Dedifferentiated amniotic fluid mesenchymal stem cell (primary cell): ENCODE measurements around the gene LEF1.
"Not testable (repeated sequence)": the region's sequence is repeated elsewhere in the genome, so short reads cannot be mapped to it uniquely, and the experiment has no call there.

Experiments used
- DNase-seq: peaks from one replicate; pipeline ENCODE4 v3.0.0-alpha.2; 2016; ENCODE audit errors: extremely low spot score

LEF1 gene

DNA sequence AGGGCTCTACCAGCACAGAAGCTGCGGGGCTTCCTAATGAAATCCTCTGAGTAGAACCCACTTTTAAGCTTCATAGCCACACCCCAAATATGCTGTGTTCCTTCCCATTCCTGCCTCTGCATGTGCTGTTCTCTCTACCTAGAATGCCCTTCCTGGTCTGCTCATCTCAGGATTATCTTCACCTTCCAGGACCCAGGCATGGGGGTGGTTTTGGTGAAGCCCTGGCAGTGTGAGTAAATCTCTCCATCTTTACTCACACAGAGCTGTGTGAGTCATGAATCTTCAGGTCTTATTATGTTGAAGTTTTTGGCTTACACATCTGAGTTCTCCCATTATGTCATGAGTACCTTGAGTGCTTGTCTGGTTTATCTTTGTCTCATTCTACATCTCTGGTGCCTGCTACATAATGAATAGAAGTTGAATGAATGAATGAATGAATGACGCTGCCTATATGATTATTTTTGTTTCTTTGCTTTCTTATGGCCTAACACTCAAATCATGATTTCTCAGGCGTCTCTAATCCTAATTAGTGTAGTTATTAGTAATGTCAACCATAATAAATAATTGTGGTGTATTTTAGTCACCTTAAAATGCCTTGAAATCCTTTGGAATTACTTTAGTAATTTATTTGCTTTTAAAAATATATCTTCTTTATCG, 137.2 kb downstream of the LEF1 start:
- no peak for DNase-seq

DNA sequence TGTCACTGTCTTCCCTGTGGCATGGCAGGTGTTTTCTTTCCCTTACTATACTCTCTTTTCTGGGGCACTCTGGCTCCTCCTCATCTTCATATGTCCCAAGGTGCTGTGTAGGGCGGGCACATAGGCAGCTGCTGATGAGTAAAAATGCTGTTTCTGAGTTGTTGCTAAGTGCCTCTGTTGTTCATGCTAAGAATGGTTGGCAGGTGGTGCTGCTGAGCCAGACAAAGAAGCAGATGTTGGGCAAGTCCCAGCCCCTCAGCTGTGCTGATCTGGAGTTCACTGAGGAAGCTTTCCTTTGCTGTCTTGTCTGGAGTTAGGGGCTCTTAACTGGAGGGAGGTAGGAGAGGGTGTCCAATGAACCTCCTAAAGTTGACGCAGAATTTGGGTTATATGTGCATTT, 138.4 kb downstream of the LEF1 start:
- DNase-seq: peak; percentile 43

- DNase-seq: no peak
Measured at GRCh38 chr4:108029731-108030130, 139.0 kb downstream of the LEF1 start.

DNA sequence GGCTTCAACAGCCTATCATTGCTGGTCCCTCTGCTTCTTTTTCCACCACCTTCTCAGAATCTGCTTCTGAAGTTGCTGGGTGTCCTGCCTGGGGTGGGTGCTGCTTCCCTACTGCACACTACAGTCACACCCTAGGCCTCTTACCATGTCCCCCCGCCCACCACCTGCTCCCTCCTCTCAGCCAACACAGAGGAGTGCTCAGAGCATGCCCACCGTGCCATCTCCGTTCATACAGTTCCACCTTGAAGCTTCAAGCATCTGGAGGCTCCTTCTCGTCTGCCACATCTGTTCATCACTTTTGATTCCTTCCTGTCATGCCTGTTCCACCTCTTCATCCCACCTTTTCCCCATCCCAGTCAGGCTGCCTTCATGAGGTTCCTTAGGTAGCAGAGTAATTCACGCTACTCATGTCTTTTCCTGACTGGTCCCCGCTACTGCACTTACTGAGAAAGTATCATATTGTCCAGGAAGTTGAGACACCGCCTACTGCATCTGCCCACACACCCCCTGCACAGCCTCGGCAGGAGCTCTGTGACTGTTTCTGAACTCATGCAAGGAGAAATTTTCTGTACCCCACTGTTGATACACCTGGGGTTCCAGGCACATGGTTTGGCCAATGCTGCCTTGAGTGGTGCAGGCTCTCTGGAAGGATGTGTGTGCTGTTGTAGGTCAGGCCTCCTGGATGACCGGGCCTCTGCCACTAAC, 139.6 kb downstream of the LEF1 start:
- DNase-seq: no peak

DNA sequence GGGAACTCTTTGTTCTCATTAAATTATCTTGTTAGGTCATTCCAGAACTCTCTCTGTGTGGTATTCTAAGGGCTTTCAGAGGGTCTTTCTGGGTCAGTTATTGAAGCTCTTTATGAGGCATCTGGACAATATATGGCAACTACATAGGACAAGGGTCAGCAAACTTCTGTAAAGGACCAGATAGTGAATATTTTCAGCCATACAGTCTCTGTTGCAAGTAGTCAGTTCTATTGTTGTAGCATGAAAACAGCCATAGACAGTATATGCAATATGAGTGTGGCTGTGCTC, 143.9 kb downstream of the LEF1 start:
- no peak for DNase-seq

GRCh38 chr4:108024085-108024877, 144.5 kb downstream of the LEF1 start:
- DNase-seq: no peak

DNA sequence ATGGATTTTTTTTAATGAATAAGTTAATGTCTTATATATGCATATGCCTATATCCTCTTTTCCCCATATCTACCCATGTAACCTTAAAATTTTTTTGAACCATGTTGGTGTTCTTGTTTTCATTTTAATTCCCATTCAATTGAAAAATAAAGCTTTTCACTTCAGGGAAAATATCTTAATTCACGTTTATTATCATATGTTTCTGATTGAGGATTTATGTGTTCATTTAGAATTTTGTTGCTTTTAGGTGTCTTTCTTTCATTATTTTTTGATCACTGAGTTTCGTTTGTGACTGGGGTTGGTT, 149.9 kb downstream of the LEF1 start:
- no peak for DNase-seq

GRCh38 chr4:108018040-108018883, 150.5 kb downstream of the LEF1 start:
- peak; percentile 86 for DNase-seq

GRCh38 chr4:108013955-108014354, 154.8 kb downstream of the LEF1 start:
- no peak for DNase-seq

GRCh38 chr4:108013327-108013726, 155.4 kb downstream of the LEF1 start:
- DNase-seq: no peak

DNA sequence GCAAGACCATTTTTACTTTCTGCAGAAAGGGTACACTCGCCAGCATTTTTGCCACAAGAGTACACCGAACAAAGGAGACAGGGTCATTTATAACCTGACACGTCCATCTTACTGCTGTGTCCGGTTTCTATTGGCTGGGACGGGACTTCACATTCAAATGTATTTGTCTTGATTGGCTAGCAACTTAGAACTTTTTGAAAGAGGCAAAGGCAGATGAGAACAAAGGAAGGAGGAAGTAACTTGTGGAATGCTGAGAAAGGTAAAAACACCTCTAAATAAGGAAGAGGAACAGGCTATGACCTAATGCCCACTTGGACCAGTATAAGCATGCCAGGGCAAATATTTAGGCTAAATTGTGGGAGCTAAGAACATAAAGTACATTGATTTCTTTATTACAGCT, 156.3 kb downstream of the LEF1 start:
- DNase-seq: not testable (repeated sequence)

DNA sequence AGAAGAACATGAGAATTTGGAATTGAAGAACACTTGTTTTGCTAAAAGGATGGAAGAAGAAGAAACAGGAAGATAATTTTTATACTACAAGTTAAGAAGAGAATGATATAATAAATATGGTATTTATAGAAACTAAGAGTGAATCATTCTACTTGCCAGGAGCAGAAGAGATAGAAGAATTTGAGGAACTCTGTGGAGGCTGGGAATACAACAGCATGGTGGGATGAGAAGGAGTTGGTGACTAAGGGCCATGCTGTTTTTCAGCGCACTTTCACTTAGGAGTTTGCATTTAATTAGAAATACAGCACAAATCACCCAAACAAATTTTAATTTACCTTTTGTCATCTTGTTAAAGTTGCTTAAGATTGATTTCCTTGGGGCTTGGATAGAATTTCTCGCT, 158.6 kb downstream of the LEF1 start:
- peak; percentile 53 for DNase-seq

- DNase-seq: peak; percentile 46
Measured at GRCh38 chr4:108008721-108009120, 160.0 kb downstream of the LEF1 start.

GRCh38 chr4:108007984-108008383, 160.7 kb downstream of the LEF1 start:
- no peak for DNase-seq

DNA sequence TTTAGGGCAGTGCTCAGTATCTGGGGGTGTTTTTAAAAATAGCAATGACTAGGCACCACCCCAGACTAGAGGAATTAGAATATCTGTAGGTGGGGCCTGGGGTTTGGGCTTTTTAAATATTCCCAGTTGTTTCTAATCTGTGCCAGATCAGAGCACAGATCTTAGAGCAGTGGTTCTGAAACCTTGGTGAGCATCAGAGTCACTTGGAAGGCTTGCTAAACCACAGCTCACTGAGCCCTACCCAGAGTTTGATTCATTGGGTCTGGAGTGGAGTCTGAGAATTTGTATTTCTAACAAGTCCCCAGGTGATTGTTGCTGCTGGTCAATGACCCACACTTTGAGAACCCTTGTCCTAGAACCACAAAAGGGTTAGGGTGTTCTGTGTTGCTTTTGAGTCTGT, 162.4 kb downstream of the LEF1 start:
- no peak for DNase-seq

- no peak for DNase-seq
Measured at GRCh38 chr4:108005807-108006206, 162.9 kb downstream of the LEF1 start.

DNA sequence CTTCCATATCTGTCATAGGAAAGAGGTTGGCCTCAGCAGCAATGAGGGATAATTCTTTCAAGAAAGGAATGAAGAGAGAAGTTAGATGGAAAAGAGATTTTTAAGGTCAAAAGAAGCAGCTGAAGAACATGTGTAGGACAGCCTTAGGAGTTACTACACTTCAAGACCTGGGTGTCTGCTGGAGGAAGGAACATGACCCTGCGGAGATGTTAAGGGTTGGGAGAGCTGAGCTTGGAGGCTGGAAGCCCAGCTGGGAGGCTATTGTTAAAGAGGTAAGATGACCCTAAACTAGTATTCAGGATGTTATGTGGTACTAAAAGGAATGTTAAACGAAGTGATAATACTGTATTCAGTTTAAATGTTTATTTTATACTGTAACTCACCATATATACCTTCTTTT, 164.1 kb downstream of the LEF1 start:
- DNase-seq: no peak

GRCh38 chr4:108003982-108004515, 164.7 kb downstream of the LEF1 start:
- no peak for DNase-seq

DNA sequence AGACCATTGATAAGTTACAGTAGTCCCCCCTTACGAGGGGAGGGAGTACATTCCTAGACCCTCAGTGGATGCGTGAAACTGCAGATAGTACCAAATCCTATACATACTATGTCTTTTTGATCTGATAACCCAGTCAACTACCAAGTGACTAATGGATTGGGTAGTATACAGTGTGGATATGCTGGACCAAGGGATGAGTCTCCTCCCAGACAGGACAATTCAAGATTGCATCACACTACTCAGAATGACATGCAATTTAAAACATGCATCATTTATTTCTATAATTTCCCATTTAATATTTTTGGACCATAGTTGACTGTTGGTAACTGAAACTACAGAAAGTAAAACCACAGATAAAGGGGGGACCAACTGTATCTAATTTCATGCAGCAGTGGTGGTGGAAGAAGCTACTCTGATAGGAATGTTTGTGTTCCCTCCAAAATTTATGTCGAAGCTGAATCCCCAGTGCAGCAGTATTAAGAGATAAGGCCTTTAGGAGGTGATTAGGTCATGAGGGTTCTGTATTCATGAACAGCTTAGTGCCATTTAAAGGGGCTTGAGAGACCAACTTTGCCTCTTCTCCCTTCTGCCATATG, 167.1 kb downstream of the LEF1 start:
- no peak for DNase-seq

DNA sequence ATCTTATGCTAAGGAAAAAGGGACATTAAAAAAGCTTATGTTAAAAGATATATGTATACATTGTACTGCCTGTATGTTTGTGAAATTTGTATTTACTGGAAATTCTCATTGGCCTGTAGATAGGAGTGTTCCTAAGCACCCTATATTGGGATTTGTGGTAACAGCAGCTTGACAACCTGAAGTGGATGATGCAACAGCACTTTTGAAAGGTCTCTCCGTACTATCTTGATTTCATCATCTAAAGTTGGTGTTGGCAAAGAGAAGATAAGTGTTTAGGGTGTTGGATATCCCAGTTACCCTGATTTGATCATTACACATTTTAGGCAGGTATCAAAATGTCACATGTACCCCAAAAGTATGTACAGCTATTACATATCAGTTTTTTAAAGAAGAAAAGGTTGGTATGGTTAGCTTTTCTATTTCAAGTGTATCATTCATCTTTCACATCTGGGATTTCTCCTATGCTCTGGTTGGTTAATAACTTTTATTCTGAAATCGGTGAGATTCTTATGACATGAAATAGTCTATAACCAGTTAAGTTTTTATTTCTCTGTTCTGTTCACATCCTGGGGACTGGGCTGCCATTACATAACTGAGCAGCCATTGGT, 168.7 kb downstream of the LEF1 start:
- no peak for DNase-seq

- DNase-seq: no peak
Measured at GRCh38 chr4:107997794-107998193, 170.9 kb downstream of the LEF1 start.
